Osteocyte (in vitro differentiated cells): ENCODE data around the gene IMMP2L. TPM values are rescaled to one million over a fixed set of nuclear protein-coding genes. Genes with fewer than 3 reads are reported as not detected.

Experiments
- DNase-seq: peaks from one replicate; pipeline ENCODE4 v3.0.0; 2021; ENCODE audit warnings: mixed read lengths; ENCODE audit not compliant: unreplicated experiment; ENCODE audit errors: extremely low spot score
- H3K27ac Mint-ChIP-seq: one replicate; pipeline ENCODE4 v1.8.0; 2021; ENCODE audit warnings: mild to moderate bottlenecking, mixed read lengths; ENCODE audit not compliant: unreplicated experiment
- H3K27me3 Mint-ChIP-seq: one replicate; pipeline ENCODE4 v1.8.0; 2021; ENCODE audit warnings: mixed read lengths; ENCODE audit not compliant: unreplicated experiment
- H3K36me3 Mint-ChIP-seq: one replicate; pipeline ENCODE4 v1.8.0; 2021; ENCODE audit warnings: mixed read lengths; ENCODE audit not compliant: unreplicated experiment
- H3K4me1 Mint-ChIP-seq: one replicate; pipeline ENCODE4 v1.8.0; 2021; ENCODE audit warnings: mixed read lengths; ENCODE audit not compliant: unreplicated experiment
- H3K4me3 Mint-ChIP-seq: one replicate; pipeline ENCODE4 v1.8.0; 2021; ENCODE audit warnings: mild to moderate bottlenecking, moderate library complexity, mixed read lengths; ENCODE audit not compliant: unreplicated experiment
- H3K9me3 Mint-ChIP-seq: one replicate; pipeline ENCODE4 v1.8.0; 2021; ENCODE audit warnings: mixed read lengths; ENCODE audit not compliant: unreplicated experiment
- CTCF ChIP-seq: fragments of 200-600 bp; sonication (generic); IDR thresholded peaks from 2 replicates; pipeline ENCODE4 v1.5.0; 2021; ENCODE audit warnings: antibody characterized with exemption, mild to moderate bottlenecking, moderate library complexity
- total RNA-seq: library from RNA; stranded (reverse); gene quantifications from 2 replicates; pipeline ENCODE4 v1.2.1, GENCODE V29; 2021

Gene IMMP2L
- total RNA-seq, 1 donor from 2014 or later = 15.6 TPM

DNA sequence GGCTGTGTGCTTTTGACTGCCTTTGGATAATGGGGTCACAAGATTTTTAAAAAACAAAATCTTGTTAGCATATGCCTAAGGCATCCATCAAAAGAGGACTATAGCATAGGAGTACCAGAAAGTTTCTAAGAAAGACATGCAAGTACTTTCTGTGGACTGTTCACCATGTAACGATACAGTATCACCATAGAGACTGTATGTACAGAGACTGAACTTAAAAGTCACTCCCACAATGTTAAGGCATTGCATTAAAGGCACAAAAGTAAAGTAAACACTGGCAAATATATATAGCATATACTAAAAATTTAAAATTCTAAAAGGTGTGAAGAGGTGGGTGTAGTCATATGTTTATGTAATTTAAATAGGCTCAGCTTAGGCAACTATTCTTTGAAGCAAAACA is 190.9 kb downstream of the IMMP2L start:
- H3K4me1 Mint-ChIP-seq = no peaks in the 10 kb centered on the region
- H3K36me3 Mint-ChIP-seq = no peaks in the 10 kb centered on the region
- TF ChIP-seq CTCF = no peak
- no peak overlapping the region for H3K4me3 Mint-ChIP-seq
- H3K9me3 Mint-ChIP-seq = no peaks in the 10 kb centered on the region
- no peaks in the 10 kb centered on the region for H3K27me3 Mint-ChIP-seq
- no peak overlapping the region for H3K27ac Mint-ChIP-seq
- no peak for DNase-seq

- Mint-ChIP-seq H3K27me3 (no peaks in the 10 kb centered on the region), H3K27ac (no peak overlapping the region), H3K4me3 (no peak overlapping the region), H3K9me3 (no peaks in the 10 kb centered on the region), H3K4me1 (peaks cover 2% of the 10 kb centered on the region), H3K36me3 (no peaks in the 10 kb centered on the region)
- DNase-seq = no peak
- TF ChIP-seq CTCF = no peak
Observed at GRCh38 chr7:111370002-111370401, 192.3 kb downstream of the IMMP2L start.

- Mint-ChIP-seq H3K4me3 (no peak overlapping the region), H3K36me3 (no peaks in the 10 kb centered on the region), H3K27ac (no peak overlapping the region), H3K4me1 (peaks cover 14% of the 10 kb centered on the region), H3K9me3 (no peaks in the 10 kb centered on the region), H3K27me3 (no peaks in the 10 kb centered on the region)
- TF ChIP-seq CTCF = no peak
- DNase-seq = no peak
Observed at GRCh38 chr7:111368381-111369065, 193.8 kb downstream of the IMMP2L start.

DNA sequence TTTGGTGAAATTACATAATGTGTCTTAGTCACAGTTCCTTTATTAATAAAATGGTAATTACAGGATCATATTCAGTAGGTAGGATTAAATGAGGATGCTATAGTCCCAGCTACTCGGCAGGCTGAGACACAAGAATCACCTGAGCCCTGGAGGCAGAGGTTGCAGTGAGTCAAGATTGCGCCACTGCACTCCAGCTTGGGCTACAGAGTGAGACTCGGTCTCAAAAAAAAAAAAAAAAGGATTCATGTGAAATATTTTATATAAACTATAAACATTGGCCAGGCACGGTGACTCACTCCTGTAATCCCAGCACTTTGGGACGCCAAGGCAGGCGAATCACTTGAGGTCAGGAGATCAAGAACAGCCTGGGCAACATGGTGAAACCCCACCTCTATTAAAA is 197.9 kb downstream of the IMMP2L start:
- H3K4me3 Mint-ChIP-seq = no peak overlapping the region
- no peak for DNase-seq
- no peak for TF ChIP-seq CTCF
- H3K27me3 Mint-ChIP-seq = no peaks in the 10 kb centered on the region
- H3K36me3 Mint-ChIP-seq = no peaks in the 10 kb centered on the region
- no peaks in the 10 kb centered on the region for H3K9me3 Mint-ChIP-seq
- peaks cover 35% of the 10 kb centered on the region for H3K4me1 Mint-ChIP-seq
- H3K27ac Mint-ChIP-seq = peak overlapping the region; percentile 50

GRCh38 chr7:111363099-111363498 is 199.2 kb downstream of the IMMP2L start:
- Mint-ChIP-seq H3K4me1 (peaks cover 48% of the 10 kb centered on the region), H3K4me3 (no peak overlapping the region), H3K36me3 (no peaks in the 10 kb centered on the region), H3K27me3 (no peaks in the 10 kb centered on the region), H3K27ac (peak overlapping the region; percentile 75), H3K9me3 (no peaks in the 10 kb centered on the region)
- no peak for TF ChIP-seq CTCF
- DNase-seq = no peak
